HT1080 (cell line): ENCODE results near the gene ZNRF1. TPM values are rescaled to one million over a fixed set of nuclear protein-coding genes. Genes with fewer than 3 reads are reported as not detected.
"Not testable (repeated sequence)": the region's sequence is repeated elsewhere in the genome, so short reads cannot be mapped to it uniquely, and the experiment has no call there.

ENCODE experiments used
- DNase-seq: peaks from one replicate; pipeline ENCODE4 v3.0.0-alpha.2; 2015; ENCODE audit warnings: low read depth
- total RNA-seq: library from RNA; depleted of rRNA; stranded (reverse); fragments of >200 nt; shearing (Covaris generic); gene quantifications from 2 replicates; pipeline ENCODE4 v1.2.3, GENCODE V29; 2014

ZNRF1 gene
- total RNA-seq, 1 experiment from 2014 or later: 29.5 TPM

DNA sequence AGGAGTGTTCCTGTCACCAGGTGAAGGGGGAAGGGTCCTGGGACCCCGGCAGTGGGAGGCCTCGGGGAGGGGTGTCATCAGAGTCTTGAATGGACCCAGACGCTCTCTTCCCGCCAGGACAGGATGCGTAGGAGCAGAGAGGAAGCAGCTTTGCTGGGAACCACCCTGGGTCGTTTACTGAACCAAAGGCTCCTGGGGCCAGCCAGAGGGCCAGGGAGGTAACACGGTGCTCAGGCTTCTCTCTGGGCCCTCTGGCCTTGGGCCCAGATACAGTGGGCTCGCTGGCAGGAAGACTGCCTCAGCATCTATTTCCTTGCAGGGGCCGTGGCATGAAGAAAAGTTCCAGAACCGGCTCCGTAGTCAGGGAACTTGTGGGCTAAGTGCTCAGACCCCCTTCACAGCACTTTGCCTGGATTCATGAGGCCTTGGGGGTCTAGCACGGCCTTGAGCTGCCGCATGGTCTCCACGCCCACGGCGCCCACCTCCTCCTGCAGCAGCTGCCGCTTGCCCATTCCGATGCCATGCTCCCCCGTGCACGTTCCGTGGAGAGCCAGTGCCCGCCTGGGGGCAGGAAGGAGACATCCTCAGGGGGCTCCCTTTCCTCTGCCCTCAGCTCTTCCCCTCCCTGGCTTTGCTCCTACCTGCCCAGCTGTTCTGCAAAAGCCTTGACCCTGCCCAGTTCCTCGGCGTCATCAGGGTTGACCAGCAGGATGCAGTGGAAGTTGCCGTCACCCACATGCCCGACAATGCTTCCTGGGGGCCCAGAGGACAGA lies 113.3 kb downstream of the ZNRF1 start:
- no peak for DNase-seq

DNA sequence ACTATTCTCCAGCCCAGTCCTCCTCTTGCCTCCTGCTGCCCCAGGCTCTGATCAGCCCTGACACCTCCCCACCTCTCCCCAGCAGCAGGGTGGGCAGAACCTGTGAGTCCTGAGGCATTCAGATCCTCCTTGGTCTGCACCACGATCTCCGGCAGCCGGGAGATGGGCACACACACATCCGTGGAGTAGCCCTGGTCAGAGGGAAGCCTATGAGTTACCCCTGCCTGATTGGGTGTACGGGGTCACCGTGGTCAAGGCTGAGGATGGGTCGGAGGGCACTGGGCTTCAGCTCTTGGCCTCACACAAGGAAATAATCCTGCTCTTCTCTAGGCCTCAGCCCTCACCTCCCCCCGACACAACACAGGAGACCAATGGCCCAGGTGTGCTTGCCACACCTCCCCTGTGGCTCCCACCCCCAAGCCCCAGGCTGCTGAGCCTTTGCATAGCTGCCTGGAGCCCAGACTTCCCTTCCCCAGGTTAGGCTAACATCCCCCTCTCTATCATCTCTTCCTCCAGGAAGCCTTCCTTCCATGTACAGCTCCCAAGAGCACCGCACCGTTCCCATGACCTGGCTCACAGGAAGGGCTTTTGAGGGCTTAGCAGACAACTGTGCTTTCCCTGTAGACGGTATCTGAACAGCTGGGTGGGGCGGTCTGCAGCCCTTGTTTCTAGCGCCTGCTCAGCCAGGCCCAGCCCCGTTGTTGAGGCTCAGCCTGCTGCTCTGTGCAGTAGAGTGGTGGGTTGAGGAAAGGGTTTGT lies 114.1 kb downstream of the ZNRF1 start:
- DNase-seq: no peak

DNA sequence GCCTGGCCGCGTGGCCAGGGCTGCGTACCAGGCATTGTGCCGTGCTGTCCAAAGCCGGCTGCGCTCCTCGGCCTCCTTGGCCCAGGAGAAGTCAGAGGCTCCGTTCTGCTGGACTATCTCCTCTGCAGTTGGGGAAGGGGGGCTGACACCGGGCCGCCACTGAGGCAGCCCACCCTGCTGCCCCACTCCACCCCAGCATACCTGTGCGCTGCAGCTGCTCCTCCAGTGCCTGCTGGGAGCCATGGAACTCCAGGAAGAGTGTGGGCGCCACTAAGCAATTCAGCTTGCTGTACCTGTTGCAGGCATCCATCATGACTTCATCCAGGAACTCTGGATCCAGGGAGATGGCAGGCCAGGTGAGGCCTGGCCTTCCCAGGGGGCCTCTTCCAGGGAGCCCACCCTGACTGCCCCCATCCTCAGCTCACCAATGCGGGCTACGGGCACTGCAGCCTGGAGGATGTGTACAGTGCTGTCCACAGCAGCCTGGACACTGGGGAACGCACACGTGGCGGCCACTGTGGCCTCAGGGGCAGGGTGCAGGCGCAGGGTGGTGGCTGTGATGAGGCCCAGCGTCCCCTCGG lies 114.8 kb downstream of the ZNRF1 start:
- DNase-seq: no peak

GRCh38 chr16:75114179-75114945 lies 115.5 kb downstream of the ZNRF1 start:
- DNase-seq: no peak

DNA sequence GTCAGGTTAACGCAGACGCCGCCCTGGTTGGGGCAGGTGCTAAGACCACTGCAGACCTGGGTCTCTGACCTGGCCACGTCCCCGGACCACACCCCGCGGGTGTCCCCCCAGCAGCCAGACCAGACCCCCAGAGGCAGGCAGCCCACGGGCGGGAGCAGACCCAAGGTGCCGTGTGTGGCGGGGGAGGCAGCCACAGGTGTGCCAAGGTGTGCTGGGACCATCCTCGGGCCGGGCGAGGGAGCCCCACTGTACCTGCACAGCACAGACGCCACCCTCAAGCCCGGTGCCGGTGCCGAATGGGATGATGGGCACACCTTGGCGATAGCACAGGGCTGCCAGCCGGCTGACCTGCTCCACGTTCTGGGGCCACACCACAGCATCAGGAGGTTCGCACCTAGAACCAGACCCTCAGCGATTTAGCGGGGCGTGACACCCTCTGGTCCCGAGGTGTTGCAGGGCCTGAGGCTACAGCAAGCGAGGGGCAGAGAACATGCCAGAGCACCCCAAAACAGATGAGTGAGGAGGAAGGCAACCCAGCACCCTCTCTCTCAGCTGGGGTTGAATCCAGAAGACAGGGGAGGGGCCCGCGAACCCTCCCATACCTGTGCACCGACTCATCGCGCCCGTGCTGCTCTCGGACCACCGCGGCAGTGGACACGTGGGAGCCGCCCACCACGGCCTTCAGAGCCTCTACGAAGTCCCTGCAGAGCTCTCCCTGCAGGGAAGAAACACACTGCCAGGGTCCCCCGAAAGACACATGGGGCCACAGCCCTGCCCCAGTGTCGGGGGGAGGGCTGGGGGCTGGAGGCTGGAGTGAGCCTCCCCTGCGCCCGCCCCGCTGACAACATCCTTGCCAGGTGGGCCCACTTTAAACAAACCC lies 116.4 kb downstream of the ZNRF1 start:
- DNase-seq: no peak

DNA sequence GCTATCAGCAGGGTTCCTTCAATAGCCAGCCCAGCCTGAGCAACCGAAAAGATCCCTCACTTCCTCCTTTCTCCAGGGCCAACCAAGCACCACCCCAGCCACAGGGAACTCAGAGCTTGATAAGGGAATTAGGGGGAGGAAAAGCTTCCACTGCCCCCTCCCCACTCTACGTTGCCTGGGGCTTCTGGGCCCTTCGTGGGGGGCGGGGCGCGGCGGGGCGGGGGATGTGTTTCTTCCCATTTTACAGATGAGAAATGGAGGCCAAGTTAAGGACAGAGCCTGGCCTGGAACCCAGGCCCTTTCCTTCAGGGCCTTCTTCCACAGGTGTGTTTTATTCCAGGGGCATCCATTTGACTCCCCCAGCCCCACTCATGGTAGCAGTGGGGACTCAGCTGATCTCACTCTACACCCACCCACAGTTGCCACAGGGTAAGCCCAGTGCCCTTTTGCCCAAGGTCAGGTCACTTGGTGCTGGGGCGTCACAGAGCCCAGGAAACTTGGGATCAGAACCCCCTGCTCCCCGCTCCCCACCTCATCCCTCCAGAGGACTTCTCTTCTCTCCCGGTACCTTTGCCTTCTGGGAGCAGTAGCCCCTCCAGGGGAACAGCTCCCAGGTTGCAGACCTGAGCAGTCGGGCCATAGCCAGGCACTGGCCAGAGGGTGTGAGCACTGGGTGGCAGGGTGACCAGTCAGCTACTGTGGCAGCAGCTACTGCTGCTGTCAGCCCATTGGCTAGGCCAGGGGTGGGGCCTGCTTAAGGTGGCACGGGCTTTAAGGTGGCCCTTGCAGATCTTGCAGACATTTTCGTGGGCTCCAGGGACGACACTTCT lies 117.5 kb downstream of the ZNRF1 start, which contains the start of gene LDHD:
Gene LDHD, minus strand, starts transcription at position 700 of the 830 bp plus-strand sequence. Its CDS starts 60 bp downstream, at position 640.
- DNase-seq: no peak

- DNase-seq: no peak
These were observed 118.1 kb downstream of the ZNRF1 start for GRCh38 chr16:75116911-75117245.

- no peak for DNase-seq
These were observed 120.2 kb downstream of the ZNRF1 start for GRCh38 chr16:75118943-75119539.

- no peak for DNase-seq
These were observed 121.4 kb downstream of the ZNRF1 start for GRCh38 chr16:75120253-75120652.

- no peak for DNase-seq
These were observed 123.2 kb downstream of the ZNRF1 start for GRCh38 chr16:75121949-75122568.

DNA sequence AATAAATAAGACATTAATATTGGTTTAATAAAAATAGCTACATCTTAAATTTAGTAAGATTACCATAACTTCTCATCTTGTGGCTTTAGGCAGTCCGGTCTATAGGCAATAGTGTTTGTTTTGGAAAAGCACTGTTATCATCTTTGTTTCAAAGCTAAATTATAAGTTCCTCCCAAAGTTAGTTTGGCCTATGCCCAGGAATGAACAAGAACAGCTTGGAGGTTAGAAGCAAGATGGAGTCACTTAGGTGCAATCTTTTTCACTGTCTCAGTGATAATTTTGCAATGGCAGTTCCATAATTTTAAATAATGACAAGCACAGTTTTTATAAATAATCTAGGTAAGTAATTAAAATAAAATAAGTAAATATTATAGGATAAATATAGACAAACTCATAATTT lies 123.8 kb downstream of the ZNRF1 start:
- DNase-seq: no peak

DNA sequence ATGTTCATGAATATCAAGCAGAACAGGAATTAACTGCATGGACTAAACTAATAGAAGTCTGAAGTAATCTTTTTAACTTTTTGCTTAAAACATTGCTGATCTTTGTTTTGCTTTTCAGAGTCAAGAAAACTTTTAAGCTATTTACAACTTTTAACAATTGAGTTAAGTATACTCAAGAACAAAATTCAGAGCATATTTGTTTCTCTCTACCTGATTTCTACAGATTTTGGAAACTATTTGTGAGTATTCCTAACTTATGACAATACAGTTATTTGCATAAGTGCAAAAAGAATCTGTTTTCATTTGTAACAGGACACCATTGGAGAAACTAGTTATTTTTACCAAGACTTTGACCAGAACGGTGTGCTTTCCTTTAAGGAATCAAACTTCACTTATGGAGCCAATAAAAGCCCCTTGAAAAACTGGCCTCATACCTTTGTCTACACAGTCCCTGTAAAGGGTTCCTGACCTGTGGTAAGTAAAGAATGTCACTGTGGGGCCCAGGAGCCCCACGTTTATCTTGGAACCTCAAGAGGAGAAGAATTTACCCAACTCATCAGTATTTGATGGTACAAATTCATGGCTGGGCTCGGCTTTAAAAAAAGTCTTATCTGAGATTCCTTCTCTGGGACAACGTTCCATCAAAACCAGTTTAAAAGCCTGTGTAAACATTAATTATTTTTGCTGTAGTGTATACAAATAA lies 129.0 kb downstream of the ZNRF1 start:
- no peak for DNase-seq

GRCh38 chr16:75129421-75130149 lies 130.8 kb downstream of the ZNRF1 start:
- DNase-seq: not testable (repeated sequence)

DNA sequence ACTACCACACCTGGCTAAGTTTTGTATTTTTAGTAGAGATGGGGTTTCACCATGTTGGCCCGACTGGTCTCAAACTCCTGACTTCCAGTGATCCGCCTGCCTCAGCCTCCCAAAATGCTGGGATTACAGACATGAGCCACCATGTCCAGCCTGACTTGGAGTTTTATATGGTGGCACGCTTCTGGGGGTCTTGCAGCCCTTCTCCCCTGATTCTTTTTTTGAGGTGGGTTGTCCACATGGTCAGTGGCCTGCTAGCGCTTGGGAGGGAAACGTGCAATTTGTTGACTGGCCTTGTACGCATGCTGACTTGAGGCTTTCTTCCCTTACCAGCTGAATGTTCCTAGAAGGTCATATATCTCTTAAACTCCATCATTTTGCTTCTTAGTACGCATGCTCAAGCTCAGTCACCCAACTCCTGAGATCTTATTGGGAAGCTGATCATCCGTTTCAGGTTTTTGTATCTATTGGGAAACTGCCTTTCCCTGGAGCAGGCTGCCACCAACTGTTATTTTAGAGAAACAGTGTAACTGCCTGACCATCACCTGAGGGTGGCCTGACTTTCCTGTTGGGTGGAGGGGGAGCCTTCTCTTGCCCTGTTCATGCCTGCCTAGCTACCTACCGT lies 131.4 kb downstream of the ZNRF1 start:
- DNase-seq: no peak

DNA sequence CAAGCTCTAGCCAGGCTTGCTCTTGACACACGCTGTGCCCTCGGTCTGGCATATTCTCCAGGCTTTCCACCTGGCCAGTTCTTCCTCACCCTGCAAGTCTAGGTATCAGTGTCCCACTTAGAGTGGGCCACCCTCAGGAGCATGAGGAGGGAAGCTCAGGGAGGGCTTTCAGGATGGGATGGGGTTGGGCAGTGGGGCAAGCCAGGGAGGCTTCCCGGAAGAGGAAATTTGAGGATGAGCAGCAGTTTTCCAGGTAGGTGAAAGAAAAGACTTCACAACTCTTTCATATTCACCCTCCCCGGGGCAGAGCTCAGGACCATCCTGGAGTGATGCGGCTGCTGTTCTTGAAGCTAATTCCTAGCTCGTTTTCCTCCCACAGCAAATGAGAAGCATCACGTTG lies 132.3 kb downstream of the ZNRF1 start:
- DNase-seq: no peak

- no peak for DNase-seq
These were observed 139.4 kb downstream of the ZNRF1 start for GRCh38 chr16:75138233-75138632.

- DNase-seq: peak; percentile 47
These were observed 139.8 kb downstream of the ZNRF1 start for GRCh38 chr16:75138636-75139035.
